Endothelial cell of umbilical vein (primary cell): ENCODE measurements around the gene FAM83F. TPM values are rescaled to one million over a fixed set of nuclear protein-coding genes. Genes with fewer than 3 reads are reported as not detected.

Experiments used
- BruUV-seq: library from RNA; stranded (reverse); fragments of 400-500 nt; replicated peaks from 2 replicates; lab custom pipeline; 2021; lab: Mats Ljungman, UMichigan
- CTCF ChIA-PET: fragments of 300-600, 350-600 bp; sonication (Branson Sonifier 250); formaldehyde crosslinking; loops from one replicate; lab custom pipeline; 2021; ENCODE audit warnings: antibody characterized with exemption, inconsistent platforms; lab: Charles Lee
- POLR2A ChIA-PET: fragments of 300-600, 350-600 bp; sonication (Branson Sonifier 250); formaldehyde crosslinking; loops from one replicate; lab custom pipeline; 2021; ENCODE audit warnings: antibody characterized with exemption, inconsistent platforms; lab: Charles Lee
- DNase-seq: peaks from one replicate; pipeline ENCODE4 v3.0.0-alpha.2; 2011; ENCODE audit warnings: low read depth, low spot score
- FAIRE-seq: peaks from 2 replicates; lab custom pipeline; 2011; peaks lifted over from hg19 to GRCh38; lab: Jason Lieb, UNC
- H2AFZ ChIP-seq: 2 replicates; pipeline ENCODE4 v1.6.0; 2012; ENCODE audit warnings: low read depth, low read length, control low read depth, inconsistent platforms
- H3K27ac ChIP-seq: 2 replicates; pipeline ENCODE4 v1.5.1; 2011; ENCODE audit warnings: low read depth, mild to moderate bottlenecking, control low read depth, low read length, moderate library complexity; ENCODE audit not compliant: insufficient read depth
- H3K27me3 ChIP-seq, 2 experiments: 2 replicates each; pipeline versions ENCODE4 v1.6.0 to v1.6.1; 2011; ENCODE audit warnings: low read length in 2 of 2, mixed read lengths in 1 of 2; ENCODE audit not compliant: control insufficient read depth in 2 of 2, insufficient read depth in 2 of 2
- H3K36me3 ChIP-seq, 2 experiments: 2 replicates in 1 of 2; 3 replicates in 1 of 2; pipeline ENCODE4 v1.5.1; 2011; ENCODE audit warnings: low read length in 2 of 2, mild to moderate bottlenecking in 1 of 2, moderate library complexity in 1 of 2; ENCODE audit not compliant: control insufficient read depth in 2 of 2, insufficient read depth in 2 of 2; ENCODE audit errors: extremely low read depth in 1 of 2
- H3K4me1 ChIP-seq: 3 replicates; pipeline ENCODE4 v1.5.1; 2011; ENCODE audit warnings: mild to moderate bottlenecking, low read length; ENCODE audit not compliant: control insufficient read depth, insufficient read depth; ENCODE audit errors: extremely low read depth
- H3K4me2 ChIP-seq: 2 replicates; pipeline ENCODE4 v1.6.1; 2011; ENCODE audit warnings: low read length, control low read depth, mixed read lengths; ENCODE audit not compliant: insufficient read depth
- H3K4me3 ChIP-seq, 3 experiments: fragments of 200-600 bp in 1 of 3; sonication (generic), shearing (Covaris generic) in 1 of 3; replicated peaks in 1 of 3; 2 replicates each; pipeline ENCODE4 v1.5.1; 2011 to 2016; ENCODE audit warnings: control low read depth in 3 of 3, low read length in 3 of 3, mild to moderate bottlenecking in 2 of 3, inconsistent platforms in 1 of 3, low read depth in 1 of 3, moderate library complexity in 1 of 3; ENCODE audit not compliant: insufficient read depth in 1 of 3
- H3K79me2 ChIP-seq: 2 replicates; pipeline ENCODE4 v1.6.0; 2012; ENCODE audit warnings: low read length, inconsistent platforms; ENCODE audit not compliant: control insufficient read depth, insufficient read depth
- H3K9ac ChIP-seq: replicated peaks from 2 replicates; pipeline ENCODE3; 2011; ENCODE audit warnings: low read length, control low read depth; ENCODE audit not compliant: insufficient read depth; ENCODE audit errors: extremely low read depth
- H3K9me1 ChIP-seq: replicated peaks from 3 replicates; pipeline ENCODE4 v1.6.0; 2011; ENCODE audit warnings: mild to moderate bottlenecking, low read length; ENCODE audit not compliant: control insufficient read depth, insufficient read depth; ENCODE audit errors: extremely low read depth
- H3K9me3 ChIP-seq: replicated peaks from 2 replicates; pipeline ENCODE4 v1.5.1; 2012; ENCODE audit warnings: low read length, inconsistent platforms; ENCODE audit not compliant: control insufficient read depth, insufficient read depth
- H4K20me1 ChIP-seq: replicated peaks from 2 replicates; pipeline ENCODE3; 2011; ENCODE audit warnings: mild to moderate bottlenecking, low read length; ENCODE audit not compliant: control insufficient read depth, insufficient read depth; ENCODE audit errors: extremely low read depth
- CTCF ChIP-seq, 2 donors: IDR thresholded peaks; 1 replicate in 1 of 2; 2 replicates in 1 of 2; pipeline ENCODE4 v1.5.1; 2011; ENCODE audit warnings: low read length in 2 of 2, mild to moderate bottlenecking in 2 of 2, moderate library complexity in 2 of 2, control low read depth in 1 of 2, inconsistent platforms in 1 of 2, low read depth in 1 of 2; ENCODE audit not compliant: insufficient read depth in 1 of 2; ENCODE audit errors: extremely low read depth in 1 of 2
- EZH2 ChIP-seq: IDR thresholded peaks from 2 replicates; pipeline ENCODE4 v1.6.1; 2012; ENCODE audit warnings: borderline replicate concordance, low read depth, mild to moderate bottlenecking, moderate library complexity, low read length, inconsistent platforms; ENCODE audit not compliant: severe bottlenecking
- FOS ChIP-seq: IDR thresholded peaks from 2 replicates; pipeline ENCODE4 v1.6.1; 2011; ENCODE audit warnings: mild to moderate bottlenecking, low read length, moderate library complexity, borderline replicate concordance; ENCODE audit not compliant: insufficient read depth
- GATA2 ChIP-seq: IDR thresholded peaks from 2 replicates; pipeline ENCODE4 v1.7.0; 2011; ENCODE audit warnings: low read depth, mild to moderate bottlenecking, moderate library complexity, mixed read lengths, low read length; ENCODE audit not compliant: insufficient read length, insufficient read depth
- JUN ChIP-seq: IDR thresholded peaks from 2 replicates; pipeline ENCODE4 v1.6.1; 2011; ENCODE audit warnings: borderline replicate concordance, low read depth; ENCODE audit not compliant: insufficient read length, insufficient read depth
- MAX ChIP-seq: IDR thresholded peaks from 2 replicates; pipeline ENCODE4 v1.6.1; 2011; ENCODE audit not compliant: insufficient read depth, insufficient read length
- MYC ChIP-seq: IDR thresholded peaks from one replicate; pipeline ENCODE4 v1.6.1; 2011; ENCODE audit warnings: mild to moderate bottlenecking, low read depth, low read length
- POLR2A ChIP-seq: IDR thresholded peaks from 2 replicates; pipeline ENCODE4 v1.6.1; 2012; ENCODE audit warnings: low read depth, mild to moderate bottlenecking, control low read depth, low read length
- POLR2AphosphoS5 ChIP-seq: IDR thresholded peaks from 2 replicates; pipeline ENCODE4 v1.6.1; 2012; ENCODE audit warnings: low read depth, mild to moderate bottlenecking, control low read depth, low read length, moderate library complexity; ENCODE audit not compliant: insufficient read depth
- dilution Hi-C: fragments of 300-500 bp; cut with MboI; formaldehyde crosslinking; loops from one replicate; pipeline ENCODE4 v1.15.0; 2019; ENCODE audit warnings: low sequenced_read_pairs; ENCODE audit not compliant: extremely low pct_ligation_motif_present
- intact Hi-C: fragments of 100-400 bp; cut with micrococcal nuclease; formaldehyde crosslinking; loops from one replicate; pipeline ENCODE4 v1.10.0; 2022
- polyA plus RNA-seq, 4 experiments: library from polyadenylated mRNA; depleted of rRNA in 3 of 4; stranded (reverse) in 3 of 4; unstranded in 1 of 4; fragments of >200 nt; gene quantifications; 2 replicates each; pipeline versions ENCODE4 v1.2.1 to v1.2.3, GENCODE V29; 2011 to 2012; ENCODE audit warnings: missing spikeins in 1 of 4
- total RNA-seq: library from RNA; stranded (reverse); gene quantifications from 2 replicates; pipeline ENCODE4 v1.2.3, GENCODE V29; 2021

The FAM83F gene
- total and polyA plus RNA-seq, 2 donors (not counting 3 experiments of a cell fraction or from before 2014, with no cell fraction given), result not detected

- intact Hi-C loops, result no loop called here
- H4K20me1 ChIP-seq, result no peaks in the 10 kb centered on the region
- dilution Hi-C loops, result loop anchor here (25.0 kb wide), 1 partner anchor 447 kb away; the partner anchor contains the start of gene CACNA1I
- H3K79me2 ChIP-seq, result no peaks in the 10 kb centered on the region
- H2AFZ ChIP-seq, result no peak overlapping the region
- no peak overlapping the region for H3K4me3 ChIP-seq
- no peaks in the 10 kb centered on the region for H3K9me1 ChIP-seq
- ChIA-PET CTCF (interaction anchor here (1.6 to 2.5 kb wide), 2 partner anchors 8 to 16 kb away, joined by 7 to 16 read pairs; no protein-coding TSS in a partner anchor), POLR2A (no interaction called here)
- H3K9ac ChIP-seq, result no peak overlapping the region
- no peak for DNase-seq
- no peaks in the 10 kb centered on the region for H3K9me3 ChIP-seq
- no peak overlapping the region for H3K27ac ChIP-seq
- TF ChIP-seq JUN, result no peak
- TF ChIP-seq POLR2A, result no peak
- TF ChIP-seq GATA2, result no peak
- no peak for TF ChIP-seq MAX
- TF ChIP-seq MYC, result no peak
- TF ChIP-seq FOS, result no peak
- TF ChIP-seq EZH2, result no peak
- TF ChIP-seq POLR2AphosphoS5, result no peak
- no peak for TF ChIP-seq CTCF (IDR thresholded peaks at IDR 0.05; ENCODE audit: extremely low read depth in 1 of 2, insufficient read depth in 1 of 2, low read depth in 1 of 2, low read length in 2 of 2)
- H3K4me2 ChIP-seq, result no peak overlapping the region
- H3K27me3 ChIP-seq, result peaks cover 11 to 12% of the 10 kb centered on the region in 2 experiments
- FAIRE-seq, result no peak
- BruUV-seq, result no TSS peak
- no peaks in the 10 kb centered on the region for H3K36me3 ChIP-seq
- no peaks in the 10 kb centered on the region for H3K4me1 ChIP-seq
These were observed 14.1 kb downstream of the FAM83F start for GRCh38 chr22:40008726-40009291.
